GM12878 (cell line): ENCODE measurements around the gene CKS2. TPM values are rescaled to one million over a fixed set of nuclear protein-coding genes. Genes with fewer than 3 reads are reported as not detected.

ENCODE experiments used
- BRCA1 ChIP-seq: IDR thresholded peaks from 2 replicates; pipeline ENCODE4 v1.6.1; 2011; ENCODE audit warnings: low read depth, low read length, improper control_type of control experiment
- CBFB ChIP-seq: IDR thresholded peaks from 2 replicates; pipeline ENCODE4 v1.6.1; 2016; ENCODE audit warnings: antibody characterized with exemption, low read depth
- CHD2 ChIP-seq: IDR thresholded peaks from 2 replicates; pipeline ENCODE4 v1.6.1; 2011; ENCODE audit warnings: low read depth, low read length, improper control_type of control experiment, borderline replicate concordance
- CUX1 ChIP-seq: IDR thresholded peaks from 2 replicates; pipeline ENCODE4 v1.6.1; 2012; ENCODE audit warnings: improper control_type of control experiment, low read depth, low read length; ENCODE audit not compliant: insufficient replicate concordance
- DPF2 ChIP-seq: fragments of 450-650 bp; IDR thresholded peaks from 2 replicates; pipeline ENCODE4 v1.6.1; 2017; ENCODE audit warnings: mild to moderate bottlenecking
- EED ChIP-seq: sonication (generic); IDR thresholded peaks from 2 replicates; pipeline ENCODE4 v1.6.1; 2016; ENCODE audit warnings: antibody characterized with exemption, low read depth
- ETV6 ChIP-seq, 2 experiments: fragments of 450-650 bp in 1 of 2; IDR thresholded peaks in 1 of 2; conservative IDR thresholded peaks in 1 of 2; 2 replicates each; pipeline ENCODE4 v1.6.1; 2014; ENCODE audit warnings: antibody characterized with exemption in 1 of 2, borderline replicate concordance in 1 of 2, low read depth in 1 of 2, mild to moderate bottlenecking in 1 of 2, moderate library complexity in 1 of 2
- GABPA ChIP-seq: IDR thresholded peaks from 2 replicates; pipeline ENCODE4 v1.6.1; 2014; ENCODE audit warnings: antibody characterized with exemption, low read depth, mild to moderate bottlenecking, inconsistent platforms
- GATAD2B ChIP-seq: fragments of 450-650 bp; conservative IDR thresholded peaks from 2 replicates; pipeline ENCODE4 v1.6.1; 2017; ENCODE audit warnings: low read depth, mild to moderate bottlenecking, moderate library complexity
- HDAC2 ChIP-seq: fragments of 200-600 bp; sonication (generic); IDR thresholded peaks from 2 replicates; pipeline ENCODE4 v1.6.1; 2017
- MTA2 ChIP-seq: fragments of 450-650 bp; IDR thresholded peaks from 2 replicates; pipeline ENCODE4 v1.6.1; 2016; ENCODE audit warnings: low read depth, mild to moderate bottlenecking, moderate library complexity
- NFYB ChIP-seq: IDR thresholded peaks from 2 replicates; pipeline ENCODE4 v1.6.1; 2011; ENCODE audit warnings: low read depth, mild to moderate bottlenecking, low read length, improper control_type of control experiment, moderate library complexity; ENCODE audit not compliant: insufficient read depth
- NR2C2 ChIP-seq: IDR thresholded peaks from 2 replicates; pipeline ENCODE4 v1.6.1; 2011; ENCODE audit warnings: borderline replicate concordance, low read depth; ENCODE audit not compliant: control insufficient read depth, insufficient read length
- POLR2AphosphoS2 ChIP-seq: IDR thresholded peaks from 2 replicates; pipeline ENCODE4 v1.6.1; 2011; ENCODE audit warnings: low read depth, mild to moderate bottlenecking, low read length, improper control_type of control experiment, moderate library complexity
- RAD21 ChIP-seq: IDR thresholded peaks from 2 replicates; pipeline ENCODE4 v1.6.1; 2011; ENCODE audit warnings: mild to moderate bottlenecking, low read depth, low read length, moderate library complexity; ENCODE audit not compliant: insufficient read depth
- REST ChIP-seq: IDR thresholded peaks from 2 replicates; pipeline ENCODE4 v1.6.1; 2012; ENCODE audit warnings: mild to moderate bottlenecking, low read depth, low read length
- SMC3 ChIP-seq: IDR thresholded peaks from 2 replicates; pipeline ENCODE4 v1.6.1; 2011; ENCODE audit warnings: low read length, improper control_type of control experiment, borderline replicate concordance
- STAT1 ChIP-seq: fragments of 450-650 bp; conservative IDR thresholded peaks from 2 replicates; pipeline ENCODE4 v1.6.1; 2014; ENCODE audit warnings: antibody characterized with exemption, mild to moderate bottlenecking
- ZNF622 ChIP-seq: fragments of 450-650 bp; IDR thresholded peaks from 2 replicates; pipeline ENCODE4 v1.6.1; 2017; ENCODE audit warnings: mild to moderate bottlenecking, inconsistent platforms
- ZZZ3 ChIP-seq: IDR thresholded peaks from 2 replicates; pipeline ENCODE4 v1.6.1; 2011; ENCODE audit warnings: low read depth; ENCODE audit not compliant: control insufficient read depth, insufficient read length
- polyA plus RNA-seq, 11 experiments: library from polyadenylated mRNA; depleted of rRNA in 4 of 11; unstranded in 6 of 11; stranded (reverse) in 5 of 11; fragments of >200 nt; fragmentation: Nextera tagmentation in 4 of 11; fragmentation: Illumina TruSeq in 1 of 11; extraction: Ambion mirVana in 4 of 11; extraction: Trizol in 1 of 11; gene quantifications; 1 replicate in 1 of 11; 2 replicates in 10 of 11; pipeline versions ENCODE4 v1.2.1 to v1.2.3, GENCODE V29; 2011 to 2016; ENCODE audit warnings: inconsistent platforms in 2 of 11, missing spikeins in 2 of 11, low read depth in 1 of 11
- total RNA-seq, 4 experiments: library from RNA; depleted of rRNA in 3 of 4; stranded (reverse); fragments of >200 nt in 3 of 4; fragmentation: Illumina TruSeq in 1 of 4; extraction: Trizol in 1 of 4; gene quantifications; 2 replicates each; pipeline versions ENCODE4 v1.2.1 to v1.2.3, GENCODE V29; 2013 to 2021

CKS2 gene
- total and polyA plus RNA-seq, 10 of the 15 experiments (the other 5 are each of a cell fraction or from before 2014, with no cell fraction given) = 172 to 1,251 (median 503) TPM

GRCh38 chr9:89318123-89319014 is 7.4 kb downstream of the CKS2 start, which contains the start of gene SECISBP2 (continued):
- no peak for TF ChIP-seq REST
- TF ChIP-seq SMC3 = peak; percentile 64
- TF ChIP-seq RAD21 = no peak; the same call in 1 of the 2 replicates
- peak; percentile 95 for TF ChIP-seq POLR2AphosphoS2
- peak; percentile 98 for TF ChIP-seq GABPA
- 0 out of 2 replicates have a peak, but pooled peaks have one; percentile 55 for TF ChIP-seq EED
- TF ChIP-seq CUX1 = no peak
- no peak for TF ChIP-seq NR2C2
- no peak; the same call in none of the 2 replicates for TF ChIP-seq STAT1
- 0 out of 2 replicates have a peak, but pooled peaks have one; percentile 19 for TF ChIP-seq MTA2
- no peak for TF ChIP-seq BRCA1
- TF ChIP-seq ZNF622 = no peak
- TF ChIP-seq CBFB = no peak; the same call in 1 of the 2 replicates
- TF ChIP-seq HDAC2 = no peak
- TF ChIP-seq NFYB = no peak; the same call in 1 of the 2 replicates
- peak; percentile 41; the same call in 1 of the 2 replicates for TF ChIP-seq CHD2
- peak; percentile 94 for TF ChIP-seq DPF2
- TF ChIP-seq GATAD2B = peak; percentile 99
- TF ChIP-seq ETV6 (conservative IDR thresholded peaks at IDR 0.05 in 1 of 2, IDR thresholded peaks at IDR 0.05 in 1 of 2; ENCODE audit: borderline replicate concordance in 1 of 2, low read depth in 1 of 2) = 0 out of 4 replicates have a peak, but pooled peaks of 1 of the 2 experiments have one; percentile 22
- TF ChIP-seq ZZZ3 = no peak
